ENCODE measurements around the gene MINDY1. TPM values are rescaled to one million over a fixed set of nuclear protein-coding genes. Genes with fewer than 3 reads are reported as not detected.

The MINDY1 gene
- total RNA-seq, 1 donor from 2014 or later = 11.2 TPM

- TF ChIP-seq CTCF (IDR thresholded peaks at IDR 0.05; ENCODE audit: unreplicated experiment) = no peak
- no peaks in the 10 kb centered on the region for H3K9me3 Mint-ChIP-seq (ENCODE audit: unreplicated experiment)
Measured at GRCh38 chr1:150964164-150964489, 42.6 kb downstream of the MINDY1 start.

GRCh38 chr1:150963321-150964163, 43.2 kb downstream of the MINDY1 start:
- peaks cover 32% of the 10 kb centered on the region for H3K4me1 Mint-ChIP-seq (ENCODE audit: unreplicated experiment)
- peak overlapping the region; percentile 72 for H3K27ac Mint-ChIP-seq (ENCODE audit: unreplicated experiment)
- H3K27me3 Mint-ChIP-seq (ENCODE audit: unreplicated experiment) = peaks cover 16% of the 10 kb centered on the region
- peak overlapping the region; percentile 79 for H3K4me3 Mint-ChIP-seq (ENCODE audit: unreplicated experiment)
- no peaks in the 10 kb centered on the region for H3K9me3 Mint-ChIP-seq (ENCODE audit: unreplicated experiment)
- no peak for DNase-seq (ENCODE audit: low spot score)
- peaks cover 66% of the 10 kb centered on the region for H3K36me3 Mint-ChIP-seq (ENCODE audit: low read depth, unreplicated experiment)
- TF ChIP-seq CTCF (IDR thresholded peaks at IDR 0.05; ENCODE audit: unreplicated experiment) = no peak

More at GRCh38 chr1:150964164-150964489, 42.6 kb downstream of the MINDY1 start:
- no peak for DNase-seq (ENCODE audit: low spot score)
- H3K27ac Mint-ChIP-seq (ENCODE audit: unreplicated experiment) = peak overlapping the region; percentile 42
- H3K27me3 Mint-ChIP-seq (ENCODE audit: unreplicated experiment) = peaks cover 16% of the 10 kb centered on the region
- H3K36me3 Mint-ChIP-seq (ENCODE audit: low read depth, unreplicated experiment) = peaks cover 68% of the 10 kb centered on the region
- H3K4me1 Mint-ChIP-seq (ENCODE audit: unreplicated experiment) = peaks cover 36% of the 10 kb centered on the region
- peak overlapping the region; percentile 79 for H3K4me3 Mint-ChIP-seq (ENCODE audit: unreplicated experiment)

- H3K4me1 Mint-ChIP-seq (ENCODE audit: unreplicated experiment) = peaks cover 32% of the 10 kb centered on the region
- H3K27ac Mint-ChIP-seq (ENCODE audit: unreplicated experiment) = peak overlapping the region; percentile 57
Measured at GRCh38 chr1:150961756-150962155, 44.9 kb downstream of the MINDY1 start.

GRCh38 chr1:150960646-150961045, 46.1 kb downstream of the MINDY1 start:
- H3K4me3 Mint-ChIP-seq (ENCODE audit: unreplicated experiment) = peak overlapping the region; percentile 39
- H3K4me1 Mint-ChIP-seq (ENCODE audit: unreplicated experiment) = peaks cover 32% of the 10 kb centered on the region
- peaks cover 56% of the 10 kb centered on the region for H3K36me3 Mint-ChIP-seq (ENCODE audit: low read depth, unreplicated experiment)
- no peak for TF ChIP-seq CTCF (IDR thresholded peaks at IDR 0.05; ENCODE audit: unreplicated experiment)
- DNase-seq (ENCODE audit: low spot score) = no peak
- no peak overlapping the region for H3K27ac Mint-ChIP-seq (ENCODE audit: unreplicated experiment)
- H3K9me3 Mint-ChIP-seq (ENCODE audit: unreplicated experiment) = no peaks in the 10 kb centered on the region
- H3K27me3 Mint-ChIP-seq (ENCODE audit: unreplicated experiment) = peaks cover 9% of the 10 kb centered on the region

More at GRCh38 chr1:150961756-150962155, 44.9 kb downstream of the MINDY1 start:
- no peak for DNase-seq (ENCODE audit: low spot score)
- Mint-ChIP-seq H3K4me3 (ENCODE audit: unreplicated experiment) (peak overlapping the region; percentile 44), H3K36me3 (ENCODE audit: low read depth, unreplicated experiment) (peaks cover 61% of the 10 kb centered on the region), H3K9me3 (ENCODE audit: unreplicated experiment) (no peaks in the 10 kb centered on the region), H3K27me3 (ENCODE audit: unreplicated experiment) (peaks cover 10% of the 10 kb centered on the region)
- no peak for TF ChIP-seq CTCF (IDR thresholded peaks at IDR 0.05; ENCODE audit: unreplicated experiment)

- Mint-ChIP-seq H3K4me1 (ENCODE audit: unreplicated experiment) (peaks cover 9% of the 10 kb centered on the region), H3K4me3 (ENCODE audit: unreplicated experiment) (no peak overlapping the region), H3K27me3 (ENCODE audit: unreplicated experiment) (peaks cover 8% of the 10 kb centered on the region), H3K27ac (ENCODE audit: unreplicated experiment) (no peak overlapping the region), H3K36me3 (ENCODE audit: low read depth, unreplicated experiment) (peaks cover 55% of the 10 kb centered on the region), H3K9me3 (ENCODE audit: unreplicated experiment) (no peaks in the 10 kb centered on the region)
- DNase-seq (ENCODE audit: low spot score) = no peak
- no peak for TF ChIP-seq CTCF (IDR thresholded peaks at IDR 0.05; ENCODE audit: unreplicated experiment)
Measured at GRCh38 chr1:150957666-150958065, 49.0 kb downstream of the MINDY1 start.

All from endothelial cell (in vitro differentiated cells).